ENCODE data around the gene VASH2.

DNA sequence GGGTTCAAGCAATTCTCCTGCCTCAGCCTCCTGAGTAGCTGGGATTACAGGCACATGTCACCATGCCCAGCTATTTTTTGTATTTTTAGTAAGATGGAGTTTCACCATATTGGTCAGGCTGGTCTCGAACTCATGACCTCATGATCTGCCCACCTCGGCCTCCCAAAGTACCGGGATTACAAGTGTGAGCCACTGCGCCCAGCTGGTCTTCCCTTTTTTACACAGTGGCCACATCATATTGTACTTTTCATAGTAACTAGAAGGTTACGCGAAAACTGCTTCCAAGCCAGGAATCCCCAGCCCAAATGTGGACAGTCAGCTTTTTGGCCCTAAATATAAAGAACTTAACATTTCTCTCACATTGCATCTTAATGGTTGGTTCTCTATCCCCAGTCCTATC, 4.2 kb downstream of the VASH2 start:
- TF ChIP-seq, protein P1, sequence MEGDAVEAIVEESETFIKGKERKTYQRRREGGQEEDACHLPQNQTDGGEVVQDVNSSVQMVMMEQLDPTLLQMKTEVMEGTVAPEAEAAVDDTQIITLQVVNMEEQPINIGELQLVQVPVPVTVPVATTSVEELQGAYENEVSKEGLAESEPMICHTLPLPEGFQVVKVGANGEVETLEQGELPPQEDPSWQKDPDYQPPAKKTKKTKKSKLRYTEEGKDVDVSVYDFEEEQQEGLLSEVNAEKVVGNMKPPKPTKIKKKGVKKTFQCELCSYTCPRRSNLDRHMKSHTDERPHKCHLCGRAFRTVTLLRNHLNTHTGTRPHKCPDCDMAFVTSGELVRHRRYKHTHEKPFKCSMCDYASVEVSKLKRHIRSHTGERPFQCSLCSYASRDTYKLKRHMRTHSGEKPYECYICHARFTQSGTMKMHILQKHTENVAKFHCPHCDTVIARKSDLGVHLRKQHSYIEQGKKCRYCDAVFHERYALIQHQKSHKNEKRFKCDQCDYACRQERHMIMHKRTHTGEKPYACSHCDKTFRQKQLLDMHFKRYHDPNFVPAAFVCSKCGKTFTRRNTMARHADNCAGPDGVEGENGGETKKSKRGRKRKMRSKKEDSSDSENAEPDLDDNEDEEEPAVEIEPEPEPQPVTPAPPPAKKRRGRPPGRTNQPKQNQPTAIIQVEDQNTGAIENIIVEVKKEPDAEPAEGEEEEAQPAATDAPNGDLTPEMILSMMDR (IDR thresholded peaks at IDR 0.05): no peak
- no peak for TF ChIP-seq EZH2 (IDR thresholded peaks at IDR 0.05; ENCODE audit: borderline replicate concordance, insufficient read depth, low read depth, low read length, poor library complexity, severe bottlenecking)

Measured in B cell (primary cell).